ENCODE data around the gene ILF3.

- TF ChIP-seq POLR2AphosphoS5 (IDR thresholded peaks at IDR 0.05): no peak
- no peak for TF ChIP-seq CTCF (IDR thresholded peaks at IDR 0.05)
- no peak for TF ChIP-seq POLR2A (IDR thresholded peaks at IDR 0.05)
Measured at GRCh38 chr19:10631874-10632273, 22.3 kb upstream of the ILF3 start.
